GM12878 (cell line): Measurements from ENCODE around the gene CKS1B. TPM values are rescaled to one million over a fixed set of nuclear protein-coding genes. Genes with fewer than 3 reads are reported as not detected.

Experiments
- BMI1 ChIP-seq: fragments of 450-650 bp; IDR thresholded peaks from 2 replicates; pipeline ENCODE4 v1.6.1; 2016; ENCODE audit warnings: mild to moderate bottlenecking, moderate library complexity, borderline replicate concordance
- MYC ChIP-seq: IDR thresholded peaks from 2 replicates; pipeline ENCODE4 v1.6.1; 2011; ENCODE audit warnings: mild to moderate bottlenecking, low read length, moderate library complexity, inconsistent platforms; ENCODE audit not compliant: insufficient read depth, insufficient replicate concordance, insufficient read length, severe bottlenecking
- NFYA ChIP-seq: IDR thresholded peaks from 2 replicates; pipeline ENCODE4 v1.6.1; 2011; ENCODE audit warnings: low read depth, mild to moderate bottlenecking, low read length, improper control_type of control experiment, borderline replicate concordance
- RCOR1 ChIP-seq: conservative IDR thresholded peaks from 2 replicates; pipeline ENCODE4 v1.6.1; 2012; ENCODE audit warnings: low read depth, low read length, improper control_type of control experiment
- TAF1 ChIP-seq: IDR thresholded peaks from 2 replicates; pipeline ENCODE4 v1.6.1; 2011; ENCODE audit warnings: mild to moderate bottlenecking, low read depth, low read length, borderline replicate concordance
- ZNF274 ChIP-seq: IDR thresholded peaks from one replicate; pipeline ENCODE4 v1.8.0; 2011; ENCODE audit not compliant: insufficient read length, insufficient read depth
- ZZZ3 ChIP-seq: IDR thresholded peaks from 2 replicates; pipeline ENCODE4 v1.6.1; 2011; ENCODE audit warnings: low read depth; ENCODE audit not compliant: control insufficient read depth, insufficient read length
- polyA plus RNA-seq, 11 experiments: library from polyadenylated mRNA; depleted of rRNA in 4 of 11; unstranded in 6 of 11; stranded (reverse) in 5 of 11; fragments of >200 nt; fragmentation: Nextera tagmentation in 4 of 11; fragmentation: Illumina TruSeq in 1 of 11; extraction: Ambion mirVana in 4 of 11; extraction: Trizol in 1 of 11; gene quantifications; 1 replicate in 1 of 11; 2 replicates in 10 of 11; pipeline versions ENCODE4 v1.2.1 to v1.2.3, GENCODE V29; 2011 to 2016; ENCODE audit warnings: inconsistent platforms in 2 of 11, missing spikeins in 2 of 11, low read depth in 1 of 11
- total RNA-seq, 4 experiments: library from RNA; depleted of rRNA in 3 of 4; stranded (reverse); fragments of >200 nt in 3 of 4; fragmentation: Illumina TruSeq in 1 of 4; extraction: Trizol in 1 of 4; gene quantifications; 2 replicates each; pipeline versions ENCODE4 v1.2.1 to v1.2.3, GENCODE V29; 2013 to 2021
- TF ChIP-seq, protein P1 (sequence below): fragments of 450-650 bp; IDR thresholded peaks from 2 replicates; pipeline ENCODE4 v1.6.1; 2017; ENCODE audit warnings: mild to moderate bottlenecking, moderate library complexity
- TF ChIP-seq, protein P2 (sequence below): fragments of 150-350 bp; IDR thresholded peaks from 2 replicates; pipeline ENCODE4 v1.6.1; 2016; ENCODE audit warnings: low read depth, low read length
- TF ChIP-seq, protein P3 (sequence below): IDR thresholded peaks from 2 replicates; pipeline ENCODE4 v1.6.1; 2012; ENCODE audit warnings: low read depth, low read length, improper control_type of control experiment
- TF ChIP-seq, protein P4 (sequence below): fragments of 450-650 bp; IDR thresholded peaks from 2 replicates; pipeline ENCODE4 v1.6.1; 2018; ENCODE audit warnings: mild to moderate bottlenecking, low read depth, moderate library complexity; ENCODE audit not compliant: partially characterized antibody
- TF ChIP-seq, protein P5 (sequence below): fragments of 450-650 bp; IDR thresholded peaks from 2 replicates; pipeline ENCODE4 v1.6.1; 2018; ENCODE audit warnings: borderline replicate concordance, mild to moderate bottlenecking; ENCODE audit not compliant: partially characterized antibody

Gene CKS1B
- total and polyA plus RNA-seq, 10 of the 15 experiments (the other 5 are each of a cell fraction or from before 2014, with no cell fraction given): 125 to 608 (median 364) TPM

DNA sequence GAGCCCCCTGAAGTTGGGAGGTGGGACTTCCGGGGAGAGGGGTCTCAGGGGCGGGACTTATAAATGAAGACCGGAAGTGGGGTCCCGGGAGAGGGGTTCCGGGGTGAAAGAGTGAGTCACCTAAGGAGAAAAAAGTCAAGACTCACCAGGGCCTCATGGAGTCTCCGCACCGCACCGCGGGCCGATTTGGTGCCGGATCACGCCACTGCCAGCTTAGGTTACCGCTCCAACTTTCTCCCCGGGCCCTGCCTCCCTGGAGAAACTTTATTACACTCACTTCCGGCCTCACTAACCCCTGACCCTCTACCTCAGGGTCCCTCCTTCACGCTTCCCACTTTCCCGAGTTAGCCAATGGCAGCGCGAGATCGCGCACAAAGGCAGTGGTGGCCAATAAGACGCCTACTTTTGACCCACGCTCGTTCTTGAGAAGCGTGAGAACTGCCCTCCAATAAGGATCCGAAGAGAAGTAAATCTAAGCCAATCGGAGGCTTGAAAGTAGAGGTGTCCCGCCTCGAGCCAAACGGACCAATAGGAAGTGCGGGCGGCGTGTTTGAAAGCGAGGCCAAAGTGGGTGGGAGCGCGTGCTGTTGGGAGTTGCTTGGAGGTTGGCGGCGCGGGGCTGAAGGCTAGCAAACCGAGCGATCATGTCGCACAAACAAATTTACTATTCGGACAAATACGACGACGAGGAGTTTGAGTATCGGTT lies at the start of gene CKS1B (continued):
- TF ChIP-seq, protein P1, sequence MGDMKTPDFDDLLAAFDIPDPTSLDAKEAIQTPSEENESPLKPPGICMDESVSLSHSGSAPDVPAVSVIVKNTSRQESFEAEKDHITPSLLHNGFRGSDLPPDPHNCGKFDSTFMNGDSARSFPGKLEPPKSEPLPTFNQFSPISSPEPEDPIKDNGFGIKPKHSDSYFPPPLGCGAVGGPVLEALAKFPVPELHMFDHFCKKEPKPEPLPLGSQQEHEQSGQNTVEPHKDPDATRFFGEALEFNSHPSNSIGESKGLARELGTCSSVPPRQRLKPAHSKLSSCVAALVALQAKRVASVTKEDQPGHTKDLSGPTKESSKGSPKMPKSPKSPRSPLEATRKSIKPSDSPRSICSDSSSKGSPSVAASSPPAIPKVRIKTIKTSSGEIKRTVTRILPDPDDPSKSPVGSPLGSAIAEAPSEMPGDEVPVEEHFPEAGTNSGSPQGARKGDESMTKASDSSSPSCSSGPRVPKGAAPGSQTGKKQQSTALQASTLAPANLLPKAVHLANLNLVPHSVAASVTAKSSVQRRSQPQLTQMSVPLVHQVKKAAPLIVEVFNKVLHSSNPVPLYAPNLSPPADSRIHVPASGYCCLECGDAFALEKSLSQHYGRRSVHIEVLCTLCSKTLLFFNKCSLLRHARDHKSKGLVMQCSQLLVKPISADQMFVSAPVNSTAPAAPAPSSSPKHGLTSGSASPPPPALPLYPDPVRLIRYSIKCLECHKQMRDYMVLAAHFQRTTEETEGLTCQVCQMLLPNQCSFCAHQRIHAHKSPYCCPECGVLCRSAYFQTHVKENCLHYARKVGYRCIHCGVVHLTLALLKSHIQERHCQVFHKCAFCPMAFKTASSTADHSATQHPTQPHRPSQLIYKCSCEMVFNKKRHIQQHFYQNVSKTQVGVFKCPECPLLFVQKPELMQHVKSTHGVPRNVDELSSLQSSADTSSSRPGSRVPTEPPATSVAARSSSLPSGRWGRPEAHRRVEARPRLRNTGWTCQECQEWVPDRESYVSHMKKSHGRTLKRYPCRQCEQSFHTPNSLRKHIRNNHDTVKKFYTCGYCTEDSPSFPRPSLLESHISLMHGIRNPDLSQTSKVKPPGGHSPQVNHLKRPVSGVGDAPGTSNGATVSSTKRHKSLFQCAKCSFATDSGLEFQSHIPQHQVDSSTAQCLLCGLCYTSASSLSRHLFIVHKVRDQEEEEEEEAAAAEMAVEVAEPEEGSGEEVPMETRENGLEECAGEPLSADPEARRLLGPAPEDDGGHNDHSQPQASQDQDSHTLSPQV: 0 out of 2 replicates have a peak, but pooled peaks have one; percentile 12
- TF ChIP-seq MYC (peak; percentile 67), ZZZ3 (no peak), RCOR1 (no peak), TAF1 (peak; percentile 38; the same call in 1 of the 2 replicates), ZNF274 (no peak), NFYA (peak; percentile 92), BMI1 (no peak)
- TF ChIP-seq, protein P2, sequence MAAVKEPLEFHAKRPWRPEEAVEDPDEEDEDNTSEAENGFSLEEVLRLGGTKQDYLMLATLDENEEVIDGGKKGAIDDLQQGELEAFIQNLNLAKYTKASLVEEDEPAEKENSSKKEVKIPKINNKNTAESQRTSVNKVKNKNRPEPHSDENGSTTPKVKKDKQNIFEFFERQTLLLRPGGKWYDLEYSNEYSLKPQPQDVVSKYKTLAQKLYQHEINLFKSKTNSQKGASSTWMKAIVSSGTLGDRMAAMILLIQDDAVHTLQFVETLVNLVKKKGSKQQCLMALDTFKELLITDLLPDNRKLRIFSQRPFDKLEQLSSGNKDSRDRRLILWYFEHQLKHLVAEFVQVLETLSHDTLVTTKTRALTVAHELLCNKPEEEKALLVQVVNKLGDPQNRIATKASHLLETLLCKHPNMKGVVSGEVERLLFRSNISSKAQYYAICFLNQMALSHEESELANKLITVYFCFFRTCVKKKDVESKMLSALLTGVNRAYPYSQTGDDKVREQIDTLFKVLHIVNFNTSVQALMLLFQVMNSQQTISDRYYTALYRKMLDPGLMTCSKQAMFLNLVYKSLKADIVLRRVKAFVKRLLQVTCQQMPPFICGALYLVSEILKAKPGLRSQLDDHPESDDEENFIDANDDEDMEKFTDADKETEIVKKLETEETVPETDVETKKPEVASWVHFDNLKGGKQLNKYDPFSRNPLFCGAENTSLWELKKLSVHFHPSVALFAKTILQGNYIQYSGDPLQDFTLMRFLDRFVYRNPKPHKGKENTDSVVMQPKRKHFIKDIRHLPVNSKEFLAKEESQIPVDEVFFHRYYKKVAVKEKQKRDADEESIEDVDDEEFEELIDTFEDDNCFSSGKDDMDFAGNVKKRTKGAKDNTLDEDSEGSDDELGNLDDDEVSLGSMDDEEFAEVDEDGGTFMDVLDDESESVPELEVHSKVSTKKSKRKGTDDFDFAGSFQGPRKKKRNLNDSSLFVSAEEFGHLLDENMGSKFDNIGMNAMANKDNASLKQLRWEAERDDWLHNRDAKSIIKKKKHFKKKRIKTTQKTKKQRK: peak; percentile 86
- TF ChIP-seq, protein P3, sequence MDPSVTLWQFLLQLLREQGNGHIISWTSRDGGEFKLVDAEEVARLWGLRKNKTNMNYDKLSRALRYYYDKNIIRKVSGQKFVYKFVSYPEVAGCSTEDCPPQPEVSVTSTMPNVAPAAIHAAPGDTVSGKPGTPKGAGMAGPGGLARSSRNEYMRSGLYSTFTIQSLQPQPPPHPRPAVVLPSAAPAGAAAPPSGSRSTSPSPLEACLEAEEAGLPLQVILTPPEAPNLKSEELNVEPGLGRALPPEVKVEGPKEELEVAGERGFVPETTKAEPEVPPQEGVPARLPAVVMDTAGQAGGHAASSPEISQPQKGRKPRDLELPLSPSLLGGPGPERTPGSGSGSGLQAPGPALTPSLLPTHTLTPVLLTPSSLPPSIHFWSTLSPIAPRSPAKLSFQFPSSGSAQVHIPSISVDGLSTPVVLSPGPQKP: peak; percentile 84
- TF ChIP-seq, protein P4, sequence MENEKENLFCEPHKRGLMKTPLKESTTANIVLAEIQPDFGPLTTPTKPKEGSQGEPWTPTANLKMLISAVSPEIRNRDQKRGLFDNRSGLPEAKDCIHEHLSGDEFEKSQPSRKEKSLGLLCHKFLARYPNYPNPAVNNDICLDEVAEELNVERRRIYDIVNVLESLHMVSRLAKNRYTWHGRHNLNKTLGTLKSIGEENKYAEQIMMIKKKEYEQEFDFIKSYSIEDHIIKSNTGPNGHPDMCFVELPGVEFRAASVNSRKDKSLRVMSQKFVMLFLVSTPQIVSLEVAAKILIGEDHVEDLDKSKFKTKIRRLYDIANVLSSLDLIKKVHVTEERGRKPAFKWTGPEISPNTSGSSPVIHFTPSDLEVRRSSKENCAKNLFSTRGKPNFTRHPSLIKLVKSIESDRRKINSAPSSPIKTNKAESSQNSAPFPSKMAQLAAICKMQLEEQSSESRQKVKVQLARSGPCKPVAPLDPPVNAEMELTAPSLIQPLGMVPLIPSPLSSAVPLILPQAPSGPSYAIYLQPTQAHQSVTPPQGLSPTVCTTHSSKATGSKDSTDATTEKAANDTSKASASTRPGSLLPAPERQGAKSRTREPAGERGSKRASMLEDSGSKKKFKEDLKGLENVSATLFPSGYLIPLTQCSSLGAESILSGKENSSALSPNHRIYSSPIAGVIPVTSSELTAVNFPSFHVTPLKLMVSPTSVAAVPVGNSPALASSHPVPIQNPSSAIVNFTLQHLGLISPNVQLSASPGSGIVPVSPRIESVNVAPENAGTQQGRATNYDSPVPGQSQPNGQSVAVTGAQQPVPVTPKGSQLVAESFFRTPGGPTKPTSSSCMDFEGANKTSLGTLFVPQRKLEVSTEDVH: peak; percentile 76
- TF ChIP-seq, protein P5, sequence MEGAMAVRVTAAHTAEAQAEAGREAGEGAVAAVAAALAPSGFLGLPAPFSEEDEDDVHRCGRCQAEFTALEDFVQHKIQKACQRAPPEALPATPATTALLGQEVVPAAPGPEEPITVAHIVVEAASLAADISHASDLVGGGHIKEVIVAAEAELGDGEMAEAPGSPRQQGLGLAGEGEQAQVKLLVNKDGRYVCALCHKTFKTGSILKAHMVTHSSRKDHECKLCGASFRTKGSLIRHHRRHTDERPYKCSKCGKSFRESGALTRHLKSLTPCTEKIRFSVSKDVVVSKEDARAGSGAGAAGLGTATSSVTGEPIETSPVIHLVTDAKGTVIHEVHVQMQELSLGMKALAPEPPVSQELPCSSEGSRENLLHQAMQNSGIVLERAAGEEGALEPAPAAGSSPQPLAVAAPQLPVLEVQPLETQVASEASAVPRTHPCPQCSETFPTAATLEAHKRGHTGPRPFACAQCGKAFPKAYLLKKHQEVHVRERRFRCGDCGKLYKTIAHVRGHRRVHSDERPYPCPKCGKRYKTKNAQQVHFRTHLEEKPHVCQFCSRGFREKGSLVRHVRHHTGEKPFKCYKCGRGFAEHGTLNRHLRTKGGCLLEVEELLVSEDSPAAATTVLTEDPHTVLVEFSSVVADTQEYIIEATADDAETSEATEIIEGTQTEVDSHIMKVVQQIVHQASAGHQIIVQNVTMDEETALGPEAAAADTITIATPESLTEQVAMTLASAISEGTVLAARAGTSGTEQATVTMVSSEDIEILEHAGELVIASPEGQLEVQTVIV: peak; percentile 64
